Cardiac fibroblast (primary cell): ENCODE measurements around the gene FRMD4A.

Source experiments
- DNase-seq, 2 donors: peaks; one replicate each; pipeline versions ENCODE4 v3.0.0 to v3.0.0-alpha.2; 2010; ENCODE audit warnings: low read depth in 2 of 2
- H3K4me3 ChIP-seq, 2 donors: replicated peaks in 1 of 2; 1 replicate in 1 of 2; 2 replicates in 1 of 2; pipeline ENCODE4 v1.5.1; 2011; ENCODE audit warnings: low read depth in 2 of 2, low read length in 2 of 2, mild to moderate bottlenecking in 2 of 2, moderate library complexity in 1 of 2
- TF ChIP-seq, protein P1 (sequence below): IDR thresholded peaks from one replicate; pipeline ENCODE4 v1.5.1; 2011; ENCODE audit warnings: low read depth, mild to moderate bottlenecking, low read length, inconsistent platforms

FRMD4A gene

DNA sequence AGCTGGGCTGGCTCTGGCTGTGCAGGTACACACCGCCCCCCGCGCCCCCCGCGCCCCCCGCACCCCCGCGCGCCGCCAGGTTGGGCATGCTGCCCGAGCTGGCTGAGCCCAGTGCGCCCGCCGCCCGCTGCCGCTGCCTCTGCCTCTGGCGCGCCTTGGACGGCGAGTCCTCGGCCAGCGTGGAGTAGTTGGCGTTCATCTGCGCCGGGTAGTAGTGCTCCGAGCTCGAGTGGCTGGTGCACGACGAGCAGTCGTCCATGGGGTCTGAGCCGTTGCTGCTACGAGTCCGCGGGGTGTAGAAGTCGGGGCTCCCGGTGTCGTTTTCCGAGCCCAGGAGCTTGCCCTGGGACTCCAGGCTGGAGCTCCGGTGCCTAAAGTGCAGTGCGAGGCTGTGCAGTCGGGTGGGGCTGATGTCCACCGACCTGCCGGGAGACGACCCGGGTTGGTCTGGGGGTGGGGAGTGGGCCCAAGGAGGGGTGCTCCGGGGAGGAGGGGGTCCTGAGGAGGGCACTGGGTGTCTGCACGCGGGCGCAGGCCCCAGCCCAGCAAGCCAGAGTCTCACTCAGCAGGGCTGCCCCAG is 673.5 kb downstream of the FRMD4A start:
- no peak overlapping the region for H3K4me3 ChIP-seq
- TF ChIP-seq, protein P1, sequence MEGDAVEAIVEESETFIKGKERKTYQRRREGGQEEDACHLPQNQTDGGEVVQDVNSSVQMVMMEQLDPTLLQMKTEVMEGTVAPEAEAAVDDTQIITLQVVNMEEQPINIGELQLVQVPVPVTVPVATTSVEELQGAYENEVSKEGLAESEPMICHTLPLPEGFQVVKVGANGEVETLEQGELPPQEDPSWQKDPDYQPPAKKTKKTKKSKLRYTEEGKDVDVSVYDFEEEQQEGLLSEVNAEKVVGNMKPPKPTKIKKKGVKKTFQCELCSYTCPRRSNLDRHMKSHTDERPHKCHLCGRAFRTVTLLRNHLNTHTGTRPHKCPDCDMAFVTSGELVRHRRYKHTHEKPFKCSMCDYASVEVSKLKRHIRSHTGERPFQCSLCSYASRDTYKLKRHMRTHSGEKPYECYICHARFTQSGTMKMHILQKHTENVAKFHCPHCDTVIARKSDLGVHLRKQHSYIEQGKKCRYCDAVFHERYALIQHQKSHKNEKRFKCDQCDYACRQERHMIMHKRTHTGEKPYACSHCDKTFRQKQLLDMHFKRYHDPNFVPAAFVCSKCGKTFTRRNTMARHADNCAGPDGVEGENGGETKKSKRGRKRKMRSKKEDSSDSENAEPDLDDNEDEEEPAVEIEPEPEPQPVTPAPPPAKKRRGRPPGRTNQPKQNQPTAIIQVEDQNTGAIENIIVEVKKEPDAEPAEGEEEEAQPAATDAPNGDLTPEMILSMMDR: no peak
- no peak for DNase-seq

DNA sequence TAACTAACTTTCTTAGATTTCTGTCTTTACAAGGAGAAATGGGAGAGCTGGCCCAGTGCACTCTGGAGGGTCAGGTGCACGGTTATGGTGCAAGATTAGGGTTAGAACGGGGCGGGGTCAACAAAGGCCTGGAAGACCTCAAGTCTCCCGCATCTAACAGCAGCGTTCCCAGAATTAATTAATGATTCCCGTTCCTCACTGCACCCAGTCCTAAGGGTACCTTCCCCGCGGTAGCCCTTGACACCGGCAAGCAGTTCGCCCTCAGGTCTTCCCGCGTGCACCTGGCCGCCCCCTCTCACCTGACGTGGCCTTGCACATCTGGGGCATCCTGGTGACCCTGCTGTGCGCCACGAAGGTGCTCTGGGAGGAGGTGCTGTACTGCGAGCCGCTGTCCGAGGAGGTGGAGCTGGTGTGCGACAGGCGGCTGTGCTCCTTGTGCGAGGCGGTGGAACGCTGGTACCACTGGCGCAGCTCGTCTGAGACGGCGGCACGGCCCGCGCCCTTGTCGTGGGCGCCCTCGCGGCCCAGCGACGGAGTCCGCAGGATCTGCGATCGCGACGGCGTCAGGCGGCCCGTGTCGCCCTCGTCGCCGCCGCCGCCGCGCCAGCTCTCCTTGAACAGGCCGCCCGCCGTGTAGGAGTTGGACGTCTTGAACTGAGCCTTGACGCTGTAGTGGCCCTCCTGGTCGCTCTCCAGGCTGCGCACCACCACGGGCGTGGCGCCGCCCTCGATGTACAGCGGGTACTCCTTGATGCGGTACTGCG is 674.2 kb downstream of the FRMD4A start:
- DNase-seq: no peak
- no peak overlapping the region for H3K4me3 ChIP-seq
- TF ChIP-seq, protein P1: no peak

DNA sequence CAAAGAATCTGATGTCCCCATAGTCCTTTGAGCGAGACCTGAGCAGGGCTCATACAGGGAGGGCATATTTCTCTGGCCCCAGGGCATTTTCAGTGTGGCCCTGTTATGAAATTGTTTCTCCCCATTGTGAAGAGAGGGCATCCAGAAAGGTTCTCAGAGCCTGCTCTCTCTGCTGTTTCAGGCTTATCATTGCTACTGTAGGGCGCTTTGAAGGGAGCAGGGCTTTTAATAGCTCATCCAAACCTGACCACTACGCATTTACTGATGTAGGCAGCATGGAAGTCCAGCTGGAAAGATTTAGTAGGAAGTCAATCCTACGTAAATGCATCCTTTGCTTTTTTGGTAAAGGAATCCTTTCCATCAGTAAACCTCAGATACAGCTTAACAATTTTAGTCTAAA is 675.9 kb downstream of the FRMD4A start:
- TF ChIP-seq, protein P1: no peak
- no peak overlapping the region for H3K4me3 ChIP-seq
- DNase-seq: no peak

DNA sequence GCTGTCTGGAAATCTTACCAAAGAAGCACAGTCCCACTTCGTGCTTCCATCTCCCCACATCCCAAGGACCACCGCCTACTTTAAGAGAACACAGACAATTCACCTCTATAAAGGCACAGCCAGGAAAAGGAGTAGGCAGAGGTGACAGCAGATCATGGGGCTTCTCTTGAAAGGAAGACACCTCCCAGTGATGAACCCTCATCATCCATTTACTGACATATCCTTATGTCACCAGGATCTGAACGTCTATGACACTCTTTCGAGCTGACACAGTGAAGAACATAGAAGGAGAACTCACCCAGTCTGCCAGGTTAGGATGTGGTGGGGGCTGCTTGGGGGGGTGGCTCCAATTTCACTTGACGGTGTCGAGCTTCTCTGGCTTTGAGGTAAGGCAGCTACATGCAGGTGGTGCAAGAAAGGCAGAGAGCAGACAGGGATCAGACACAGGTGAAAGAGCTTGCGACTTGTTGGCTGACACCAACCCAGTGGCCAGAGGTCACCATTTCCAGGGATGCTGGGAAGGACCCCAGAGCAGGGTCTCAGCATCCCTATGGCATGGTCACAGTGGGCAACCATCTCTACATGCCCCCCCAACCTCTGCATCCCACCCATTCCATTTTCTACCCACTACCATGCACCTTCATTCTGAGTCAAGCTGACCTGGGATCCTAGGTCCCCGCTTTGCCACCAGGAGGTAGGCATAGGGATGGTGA is 676.5 kb downstream of the FRMD4A start:
- TF ChIP-seq, protein P1: no peak
- DNase-seq: no peak
- H3K4me3 ChIP-seq: no peak overlapping the region

DNA sequence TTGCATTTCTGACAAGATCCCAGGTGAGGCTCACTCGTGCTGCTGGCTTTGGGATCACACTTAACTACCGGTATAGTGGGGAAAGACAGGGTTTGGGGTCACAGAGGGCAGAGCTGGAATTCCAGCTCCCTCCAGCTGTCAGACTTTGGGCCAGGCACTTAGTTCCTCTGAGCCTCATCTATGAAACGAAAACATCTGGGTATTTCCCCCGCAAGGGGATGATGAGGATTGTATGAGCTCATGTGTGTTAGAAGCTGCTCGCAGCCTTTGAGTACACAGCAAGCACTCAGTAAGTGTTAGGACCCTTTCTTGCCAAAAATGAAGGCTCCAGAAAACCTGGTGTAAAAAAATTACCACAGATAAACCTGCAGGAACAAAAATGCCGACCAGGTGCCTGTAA is 677.9 kb downstream of the FRMD4A start:
- TF ChIP-seq, protein P1: no peak
- no peak for DNase-seq
- no peak overlapping the region for H3K4me3 ChIP-seq

DNA sequence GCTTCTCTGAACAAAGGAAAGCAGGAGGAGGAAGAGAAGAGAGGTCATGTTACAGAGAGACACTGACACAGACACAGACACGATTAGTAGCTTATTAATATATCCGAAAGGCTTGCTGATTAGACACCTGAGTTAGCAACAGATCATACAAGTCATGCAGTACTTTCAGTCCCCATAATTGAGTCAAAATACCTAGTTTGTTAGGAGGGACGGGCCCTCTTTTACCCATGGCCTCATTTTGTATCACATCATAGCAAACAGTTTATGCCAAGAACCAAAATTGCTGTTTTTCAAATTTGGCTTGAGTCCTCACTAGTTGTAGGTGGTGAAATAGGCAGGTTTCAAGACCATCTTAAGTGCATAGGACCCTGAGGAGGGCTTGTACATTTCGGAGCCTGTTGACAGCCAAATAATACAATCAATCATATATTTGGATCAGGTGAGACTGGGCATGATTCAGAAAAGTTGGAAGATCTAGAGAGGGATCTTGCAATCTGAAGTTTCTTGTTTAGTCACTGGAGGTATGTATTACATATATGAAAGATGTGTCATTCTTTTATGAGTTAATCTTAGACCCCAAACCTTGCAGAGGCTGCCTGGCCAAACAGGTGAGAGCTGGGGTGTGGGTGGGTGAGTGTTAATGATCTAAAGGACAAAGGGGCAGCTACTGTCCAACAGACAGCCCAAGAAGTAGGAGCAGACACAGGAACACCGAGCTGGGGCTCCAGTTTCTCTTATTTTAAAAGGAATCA is 678.6 kb downstream of the FRMD4A start:
- no peak for DNase-seq
- no peak overlapping the region for H3K4me3 ChIP-seq
- TF ChIP-seq, protein P1: no peak
